T-cell (primary cell): ENCODE measurements around the gene TSC22D2. TPM values are rescaled to one million over a fixed set of nuclear protein-coding genes. Genes with fewer than 3 reads are reported as not detected.
A peak's percentile ranks its signal among the peaks of the same experiment; 100 is the strongest.

Experiments used
- ATAC-seq, 4 experiments: fragments of 200-7000 bp in 3 of 4; fragments of 150-1000 bp in 1 of 4; cut with Tn5 transposase; replicated peaks in 1 of 4; 1 replicate in 3 of 4; 2 replicates in 1 of 4; pipeline ENCODE4 v1.10.0; 2021; ENCODE audit warnings: moderate library complexity in 3 of 4, mild to moderate bottlenecking in 2 of 4, moderate number of reproducible peaks in 1 of 4
- CTCF ChIA-PET, 2 donors: fragments of 300-600 bp; sonication (Branson Sonifier 250); formaldehyde crosslinking; loops; one replicate each; lab custom pipeline; 2022; ENCODE audit warnings: antibody characterized with exemption in 2 of 2; lab: Charles Lee
- POLR2A ChIA-PET, 2 donors: fragments of 300-600 bp; sonication (Branson Sonifier 250); formaldehyde crosslinking; loops; one replicate each; lab custom pipeline; 2022; ENCODE audit warnings: antibody characterized with exemption in 2 of 2; lab: Charles Lee
- DNase-seq, 35 experiments: peaks; one replicate each; pipeline versions ENCODE4 v3.0.0 to v3.0.0-alpha.2; 2013 to 2023
- H3K27ac ChIP-seq: one replicate; pipeline ENCODE4 v1.5.1; 2013; ENCODE audit warnings: low read length
- H3K27me3 ChIP-seq, 2 experiments: replicated peaks in 1 of 2; 1 replicate in 1 of 2; 2 replicates in 1 of 2; pipeline versions ENCODE4 v1.6.1 to v1.7.0; 2013; ENCODE audit warnings: low read length in 1 of 2, mixed read lengths in 1 of 2; ENCODE audit not compliant: control insufficient read depth in 2 of 2, insufficient read depth in 2 of 2; ENCODE audit errors: extremely low read depth in 1 of 2
- H3K36me3 ChIP-seq, 2 donors: 1 replicate in 1 of 2; 2 replicates in 1 of 2; pipeline versions ENCODE4 v1.6.1 to v1.7.0; 2013; ENCODE audit warnings: low read length in 1 of 2; ENCODE audit not compliant: control insufficient read depth in 2 of 2, insufficient read depth in 1 of 2; ENCODE audit errors: extremely low read depth in 1 of 2
- H3K4me1 ChIP-seq, 2 experiments: 1 replicate in 1 of 2; 2 replicates in 1 of 2; pipeline versions ENCODE4 v1.6.1 to v1.7.0; 2013; ENCODE audit warnings: low read length in 2 of 2, mixed read lengths in 1 of 2; ENCODE audit not compliant: insufficient read depth in 2 of 2, control insufficient read depth in 1 of 2; ENCODE audit errors: extremely low read depth in 1 of 2
- H3K4me3 ChIP-seq, 2 donors: 1 replicate in 1 of 2; 2 replicates in 1 of 2; pipeline versions ENCODE4 v1.5.1 to v1.7.0; 2013; ENCODE audit warnings: mild to moderate bottlenecking in 2 of 2, low read length in 1 of 2, moderate library complexity in 1 of 2; ENCODE audit not compliant: control insufficient read depth in 1 of 2; ENCODE audit errors: extremely low read depth in 1 of 2
- H3K9me3 ChIP-seq: 2 replicates; pipeline ENCODE4 v1.7.0; 2013
- H3K27ac Mint-ChIP-seq, 2 donors: one replicate each; pipeline ENCODE4 v1.8.0; 2020 to 2021; ENCODE audit warnings: mild to moderate bottlenecking in 2 of 2, mixed read lengths in 2 of 2
- H3K27me3 Mint-ChIP-seq, 2 donors: one replicate each; pipeline ENCODE4 v1.8.0; 2021 to 2022; ENCODE audit warnings: mixed read lengths in 2 of 2
- H3K36me3 Mint-ChIP-seq: one replicate; pipeline ENCODE4 v1.8.0; 2021; ENCODE audit warnings: mixed read lengths
- H3K4me1 Mint-ChIP-seq, 3 donors: one replicate each; pipeline ENCODE4 v1.8.0; 2020 to 2022; ENCODE audit warnings: mixed read lengths in 3 of 3, mild to moderate bottlenecking in 1 of 3
- H3K4me3 Mint-ChIP-seq, 3 donors: one replicate each; pipeline ENCODE4 v1.8.0; 2020 to 2022; ENCODE audit warnings: mild to moderate bottlenecking in 3 of 3, mixed read lengths in 3 of 3, moderate library complexity in 3 of 3
- H3K9me3 Mint-ChIP-seq, 3 donors: one replicate each; pipeline ENCODE4 v1.8.0; 2020 to 2022; ENCODE audit warnings: mixed read lengths in 3 of 3
- WGBS: methylation state at CpG from one replicate; pipeline ENCODE4 v1.1.5; 2013; ENCODE audit warnings: missing lambda C conversion rate; ENCODE audit not compliant: insufficient coverage; 5-methylcytosine and 5-hydroxymethylcytosine counted together
- total RNA-seq, 35 experiments: library from RNA in 6 of 35; stranded (reverse) in 6 of 35; fragments of 120-200 nt in 1 of 35; gene quantifications; one replicate each; pipeline versions ENCODE4 v1.2.1 to v1.2.4 and lab custom pipeline; 2013 to 2026

Gene TSC22D2
- total RNA-seq, 5 donors from 2014 or later (not counting 1 experiment from before 2014, with no cell fraction given), result 21.2 to 55.0 (median 23.3) TPM

DNA sequence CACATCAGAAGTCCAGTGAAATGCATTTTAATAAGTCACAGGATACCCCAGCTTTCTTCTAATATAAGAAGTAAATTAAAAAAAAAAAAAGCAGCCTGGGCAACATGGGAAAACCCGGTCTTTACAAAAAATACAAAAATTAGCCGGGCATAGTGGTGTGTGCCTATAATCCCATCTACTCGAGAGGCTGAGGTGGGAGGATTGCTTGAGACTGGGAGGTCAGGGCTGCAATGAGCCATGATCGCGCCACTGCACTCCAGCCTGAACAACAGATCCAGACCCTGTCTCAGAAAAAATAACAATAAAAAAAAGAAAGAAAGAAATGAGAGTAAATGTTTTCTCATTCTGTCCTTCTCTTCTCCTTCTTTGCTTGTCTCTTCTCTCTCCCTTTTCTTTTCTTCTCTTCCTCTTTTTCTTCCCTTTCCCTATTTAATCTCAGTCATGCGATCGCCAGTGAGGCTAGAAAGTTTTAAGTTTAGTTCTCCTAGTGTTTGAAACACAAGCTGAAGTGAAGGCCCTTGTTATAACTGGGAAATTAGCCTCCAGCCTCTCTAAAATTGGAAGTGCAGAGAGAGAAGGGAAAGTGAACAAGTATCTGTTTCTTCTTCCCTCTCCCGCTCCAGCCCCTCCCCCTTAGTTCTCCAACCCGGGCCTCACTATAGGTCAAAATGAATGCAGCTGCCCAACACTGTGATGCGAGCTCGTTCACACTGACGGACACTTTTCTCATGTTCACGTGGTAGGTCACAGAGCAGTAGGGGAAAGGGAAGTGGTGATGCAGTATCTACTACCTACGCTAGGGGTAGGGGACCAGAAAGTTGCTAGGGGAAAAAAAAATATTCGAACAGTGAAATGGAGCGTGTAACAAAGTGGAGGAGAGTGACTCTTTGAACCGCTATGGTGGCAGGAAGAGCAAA, 23.5 kb upstream of the TSC22D2 start:
- H3K4me3 ChIP-seq, result peak overlapping the region; percentile 30 to 33
- peak; percentile 95 to 99 (median 98) for ATAC-seq
- H3K36me3 ChIP-seq, result no peaks in the 10 kb centered on the region
- Mint-ChIP-seq H3K36me3 (no peaks in the 10 kb centered on the region), H3K9me3 (no peaks in the 10 kb centered on the region), H3K27me3 (no peaks in the 10 kb centered on the region), H3K27ac (peak overlapping the region; percentile 76 to 82), H3K4me1 (peaks cover 17 to 26% (median 25%) of the 10 kb centered on the region in 3 donors), H3K4me3 (peak overlapping the region; percentile 61 to 75 (median 69))
- no peaks in the 10 kb centered on the region for H3K9me3 ChIP-seq
- peaks cover 6 to 14% of the 10 kb centered on the region in 2 experiments for H3K4me1 ChIP-seq
- WGBS, result 0% methylated on average over 1 of the region's 17 CpGs
- H3K27me3 ChIP-seq, result no peaks in the 10 kb centered on the region
- ChIA-PET CTCF (interaction anchor here in 1 of 2 donors (0.6 to 1.6 kb wide), 7 partner anchors 19 to 772 kb away, joined by 3 to 10 read pairs (median 6); partner anchors contain the start of gene TSC22D2), POLR2A (interaction anchor here (0.7 to 1.0 kb wide), 5 partner anchors 14 to 377 kb away, joined by 3 to 5 read pairs (median 3); partner anchors contain the start of gene TSC22D2 (in 1 of the 2))
- peak in 32 of 35 experiments; percentile 4 to 77 (median 25) for DNase-seq
- H3K27ac ChIP-seq, result peak overlapping the region; percentile 32

DNA sequence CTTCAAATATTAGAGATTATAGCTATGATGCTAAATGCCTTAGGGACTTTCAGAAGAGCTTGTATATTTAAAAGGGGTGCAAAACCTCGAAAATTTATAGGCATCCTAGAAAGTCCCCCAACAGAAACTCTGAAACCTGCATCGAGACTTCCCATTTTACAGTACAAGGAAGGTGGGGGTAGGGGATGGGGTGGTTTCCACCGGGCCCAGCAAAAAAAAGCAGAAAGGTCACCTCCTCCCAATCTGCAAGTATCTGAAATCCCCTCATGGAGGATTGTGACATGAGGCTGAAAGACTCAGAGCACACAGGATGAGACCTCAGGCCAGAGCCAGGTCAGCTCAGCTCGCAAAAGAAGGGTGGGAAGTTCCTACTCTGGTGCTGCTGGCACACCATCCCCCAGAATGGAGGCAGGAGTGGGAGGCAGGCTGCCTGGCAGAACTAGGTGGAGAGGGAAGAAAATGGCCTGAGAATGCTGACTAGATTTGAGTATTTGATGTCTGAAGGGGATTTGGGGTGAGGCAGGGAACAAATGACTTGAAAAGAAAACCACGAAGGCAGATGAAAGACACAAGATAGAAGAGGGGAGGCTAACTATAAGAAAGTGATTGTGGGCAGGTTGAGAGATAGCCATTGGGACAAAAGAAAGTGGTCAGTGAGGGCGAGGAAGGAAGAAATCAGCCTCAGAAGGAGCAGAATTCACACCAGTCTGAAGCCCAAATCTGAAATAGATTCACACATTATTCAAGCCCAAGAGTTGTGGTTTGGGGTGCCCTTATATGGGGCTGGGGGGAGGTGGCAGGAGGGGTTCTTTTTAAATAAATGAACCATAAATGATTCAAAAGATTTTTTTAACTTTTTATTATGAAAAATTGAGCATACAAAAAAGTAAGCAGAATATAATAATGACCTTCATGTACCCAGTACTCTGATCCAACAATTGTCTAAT, 22.5 kb upstream of the TSC22D2 start:
- peak overlapping the region; percentile 18 to 62 for H3K27ac Mint-ChIP-seq
- peak overlapping the region; percentile 30 to 33 for H3K4me3 ChIP-seq

DNA sequence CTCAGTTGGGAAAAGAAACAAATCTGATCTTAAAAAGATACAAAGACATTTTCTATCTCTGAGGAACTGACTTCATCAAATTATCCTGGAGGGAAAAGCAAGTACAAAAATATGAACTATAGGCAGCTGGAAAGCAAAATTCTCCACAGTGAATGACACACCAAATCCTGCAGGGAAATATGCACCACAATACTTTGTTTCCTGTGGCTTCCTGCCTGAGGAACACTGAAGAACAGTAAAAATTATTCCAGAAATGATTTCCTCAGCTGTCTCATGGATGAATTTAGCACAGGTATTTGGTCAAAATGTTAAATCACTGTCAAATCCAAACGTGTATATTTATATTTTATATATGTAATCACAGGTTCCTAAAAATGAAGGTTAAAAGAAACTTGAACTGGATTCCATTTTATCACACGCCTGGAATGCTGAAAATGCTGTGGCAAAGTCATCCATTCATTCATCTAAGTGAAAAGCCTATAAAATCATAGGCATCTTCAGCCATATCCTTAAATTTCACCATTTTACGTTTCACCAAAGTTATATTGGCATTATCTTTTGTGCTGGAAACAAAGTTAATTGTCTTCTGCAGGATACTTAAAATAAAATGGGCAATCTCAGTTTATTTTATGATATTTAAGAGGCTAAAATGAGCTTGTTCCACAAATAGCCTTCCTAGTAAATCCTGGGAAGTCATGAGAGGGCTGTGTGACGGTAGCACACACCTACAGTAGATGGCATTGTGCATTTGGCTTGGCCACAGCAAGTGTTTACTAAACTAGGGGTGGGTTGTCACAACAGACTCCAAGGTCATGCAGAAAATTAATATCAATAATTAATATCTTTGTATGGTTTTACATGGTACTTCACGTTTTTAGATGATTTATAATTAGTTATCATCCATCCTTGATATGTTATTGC, 19.3 kb upstream of the TSC22D2 start:
- H3K27ac Mint-ChIP-seq, result no peak overlapping the region
- ChIA-PET POLR2A (interaction anchor here in 1 of 2 donors (0.6 kb wide), 1 partner anchor 363 kb away, joined by 3 read pairs; no protein-coding TSS in a partner anchor), CTCF (interaction anchor here in 1 of 2 donors (0.6 kb wide), 1 partner anchor 21 kb away, joined by 3 read pairs; no protein-coding TSS in a partner anchor)
- Histone ChIP-seq H3K4me1 (peaks cover 6 to 14% of the 10 kb centered on the region in 2 experiments), H3K36me3 (no peaks in the 10 kb centered on the region), H3K27me3 (no peaks in the 10 kb centered on the region), H3K9me3 (no peaks in the 10 kb centered on the region), H3K27ac (no peak overlapping the region), H3K4me3 (no peak overlapping the region)
- ATAC-seq (no peak), DNase-seq (no peak)
- no peak overlapping the region for H3K4me3 Mint-ChIP-seq
- whole genome bisulfite sequencing, result no CpG with 5 or more reads among the region's 5 CpGs
- H3K36me3 Mint-ChIP-seq, result no peaks in the 10 kb centered on the region
- H3K27me3 Mint-ChIP-seq, result no peaks in the 10 kb centered on the region
- H3K4me1 Mint-ChIP-seq, result peaks cover 17 to 20% (median 17%) of the 10 kb centered on the region in 3 donors
- H3K9me3 Mint-ChIP-seq, result no peaks in the 10 kb centered on the region

More for the DNA sequence above, 22.5 kb upstream of the TSC22D2 start:
- no peaks in the 10 kb centered on the region for H3K9me3 ChIP-seq
- ChIA-PET POLR2A (interaction anchor here (0.6 to 1.0 kb wide), 7 partner anchors 13 to 376 kb away, joined by 3 to 7 read pairs (median 3); partner anchors contain the start of gene TSC22D2 (in 1 of the 2)), CTCF (interaction anchor here (0.5 to 1.6 kb wide), 8 partner anchors 18 to 1255 kb away, joined by 3 to 10 read pairs (median 6); partner anchors contain the start of gene TSC22D2 (in 1 of the 2))
- H3K9me3 Mint-ChIP-seq, result no peaks in the 10 kb centered on the region
- DNase-seq (peak in 4 of 35 experiments; percentile 1 to 47 (median 9)), ATAC-seq (peak; percentile 12 to 49 (median 32))
- peaks cover 17 to 29% (median 28%) of the 10 kb centered on the region in 3 donors for H3K4me1 Mint-ChIP-seq
- no peaks in the 10 kb centered on the region for H3K27me3 ChIP-seq
- peak overlapping the region in 2 of 3 donors; percentile 61 to 75 for H3K4me3 Mint-ChIP-seq
- H3K27me3 Mint-ChIP-seq, result no peaks in the 10 kb centered on the region
- H3K4me1 ChIP-seq, result peaks cover 6 to 14% of the 10 kb centered on the region in 2 experiments
- WGBS, result 17% methylated on average over 1 of the region's 6 CpGs
- H3K36me3 Mint-ChIP-seq, result no peaks in the 10 kb centered on the region
- H3K27ac ChIP-seq, result peak overlapping the region; percentile 32
- no peaks in the 10 kb centered on the region for H3K36me3 ChIP-seq

DNA sequence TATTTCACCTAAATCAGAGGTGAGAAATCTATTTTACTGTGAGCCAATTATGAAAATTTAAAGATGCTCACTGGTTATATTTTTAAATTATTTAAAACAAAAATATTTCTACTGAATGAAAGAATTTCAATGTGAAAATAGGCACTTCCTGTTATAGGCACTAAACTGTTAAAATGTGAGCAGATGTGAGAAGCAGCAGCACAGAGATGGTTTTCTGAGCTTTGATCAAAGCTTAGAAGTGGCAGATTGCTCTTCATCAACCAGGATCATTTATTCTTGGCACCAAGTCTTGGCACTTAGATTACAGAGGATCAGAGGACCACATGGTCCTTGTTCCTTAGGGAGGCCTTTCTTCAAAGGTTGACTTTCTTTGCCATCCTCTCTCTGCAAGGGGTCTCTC, 18.0 kb upstream of the TSC22D2 start:
- H3K4me1 Mint-ChIP-seq, result peaks cover 9 to 10% (median 10%) of the 10 kb centered on the region in 3 donors
- no peaks in the 10 kb centered on the region for H3K36me3 ChIP-seq
- ChIA-PET POLR2A (no interaction called here), CTCF (interaction anchor here (0.6 to 1.0 kb wide), 2 partner anchors 22 kb away, joined by 3 read pairs; no protein-coding TSS in a partner anchor)
- no peaks in the 10 kb centered on the region for H3K9me3 ChIP-seq
- no peak overlapping the region for H3K4me3 Mint-ChIP-seq
- no peak overlapping the region for H3K27ac ChIP-seq
- H3K4me3 ChIP-seq, result no peak overlapping the region
- H3K4me1 ChIP-seq, result peaks cover 2 to 8% of the 10 kb centered on the region in 2 experiments
- ATAC-seq (no peak), DNase-seq (no peak)
- no peaks in the 10 kb centered on the region for H3K27me3 Mint-ChIP-seq
- H3K36me3 Mint-ChIP-seq, result no peaks in the 10 kb centered on the region
- H3K27ac Mint-ChIP-seq, result peak overlapping the region in 1 of 2 donors; percentile 30
- H3K27me3 ChIP-seq, result no peaks in the 10 kb centered on the region
- H3K9me3 Mint-ChIP-seq, result no peaks in the 10 kb centered on the region

DNA sequence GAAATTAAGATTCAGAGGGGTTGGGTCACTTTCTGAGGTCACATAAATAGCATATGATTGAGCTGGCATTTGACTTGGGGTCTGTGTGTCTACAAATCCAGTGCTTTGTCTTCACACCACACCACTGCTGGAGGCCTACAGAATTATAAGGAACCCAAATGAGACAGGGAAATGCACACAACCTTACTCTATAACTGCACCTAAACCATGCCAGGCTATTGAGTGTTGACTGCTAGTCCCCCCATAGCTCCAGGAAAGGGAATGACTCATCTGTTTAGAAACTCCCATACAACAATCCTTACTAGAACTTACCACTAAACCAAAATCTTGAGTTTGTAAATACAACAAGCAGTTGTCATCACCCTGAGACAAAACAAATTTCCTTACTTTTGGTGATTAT, 16.9 kb upstream of the TSC22D2 start:
- H3K27me3 ChIP-seq, result no peaks in the 10 kb centered on the region
- no peak for DNase-seq
- H3K4me1 ChIP-seq, result no peaks in the 10 kb centered on the region
- Mint-ChIP-seq H3K27me3 (no peaks in the 10 kb centered on the region), H3K27ac (no peak overlapping the region), H3K9me3 (no peaks in the 10 kb centered on the region), H3K4me1 (peaks cover 0 to 4% (median 2%) of the 10 kb centered on the region in 3 donors), H3K36me3 (no peaks in the 10 kb centered on the region), H3K4me3 (no peak overlapping the region)
- CTCF ChIA-PET, result interaction anchor here in 1 of 2 donors (0.7 kb wide), 1 partner anchor 103 kb away, joined by 3 read pairs; no protein-coding TSS in a partner anchor
- H3K9me3 ChIP-seq, result no peaks in the 10 kb centered on the region
- H3K27ac ChIP-seq, result no peak overlapping the region
- POLR2A ChIA-PET, result interaction anchor here in 1 of 2 donors (0.6 kb wide), 1 partner anchor 16 kb away, joined by 5 read pairs; no protein-coding TSS in a partner anchor
- H3K4me3 ChIP-seq, result no peak overlapping the region
- no peaks in the 10 kb centered on the region for H3K36me3 ChIP-seq
- ATAC-seq, result no peak
